ENCODE measurements around the gene ACTL6A. TPM values are rescaled to one million over a fixed set of nuclear protein-coding genes. Genes with fewer than 3 reads are reported as not detected.

Gene ACTL6A
- total RNA-seq, 1 experiment from 2014 or later = 113 TPM

DNA sequence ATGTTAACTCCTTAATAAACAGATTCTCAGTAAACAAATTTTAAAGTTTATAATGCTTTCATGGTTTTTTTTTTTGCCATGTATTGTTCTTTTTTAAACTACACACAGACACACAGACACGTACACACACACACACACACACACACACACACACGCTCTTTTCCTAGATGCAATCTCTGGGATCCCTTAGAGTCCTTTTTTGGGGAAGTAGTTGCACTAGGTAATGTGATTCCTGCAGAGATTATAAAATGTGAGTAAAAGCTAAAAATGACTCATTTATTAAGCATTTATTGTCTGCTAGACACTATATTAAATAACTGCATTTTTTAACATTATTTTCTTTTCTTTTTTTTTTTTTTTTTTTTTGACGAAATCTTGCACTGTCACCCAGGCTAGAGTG is 61.7 kb downstream of the ACTL6A start:
- Histone ChIP-seq H3K27me3 (ENCODE audit: insufficient read depth, low read depth) (no peaks in the 10 kb centered on the region), H3K27ac (no peak overlapping the region), H3K4me1 (replicated peaks; ENCODE audit: insufficient read depth) (no peaks in the 10 kb centered on the region), H3K4me2 (no peak overlapping the region), H4K20me1 (ENCODE audit: insufficient read depth) (no peaks in the 10 kb centered on the region; the same call in 1 of the 2 replicates), H3K9me3 (ENCODE audit: insufficient read depth, low read depth) (no peaks in the 10 kb centered on the region), H3K36me3 (ENCODE audit: low read depth) (peaks cover 35% of the 10 kb centered on the region), H3F3A (ENCODE audit: insufficient read depth, low read depth) (peaks cover 21% of the 10 kb centered on the region; the same call in 1 of the 2 replicates), H3K9me2 (ENCODE audit: insufficient read depth) (no peaks in the 10 kb centered on the region), H2AFZ (no peak overlapping the region), H3K4me3 (no peak overlapping the region), H3K79me2 (ENCODE audit: low read depth) (no peaks in the 10 kb centered on the region)
- TF ChIP-seq CTCF (conservative IDR thresholded peaks at IDR 0.05) (no peak), EZH2 (IDR thresholded peaks at IDR 0.05; ENCODE audit: low read depth) (no peak)
- DNase-seq = no peak
- no TSS peak for BruUV-seq (replicated peaks)
- POLR2A ChIA-PET (ENCODE audit: unreplicated experiment) = no interaction called here
- CTCF ChIA-PET = no interaction called here
- intact Hi-C loops (cut with micrococcal nuclease; ENCODE audit: unreplicated experiment) = no loop called here

- Histone ChIP-seq H3K9me3 (ENCODE audit: insufficient read depth, low read depth) (no peaks in the 10 kb centered on the region), H3K79me2 (ENCODE audit: low read depth) (no peaks in the 10 kb centered on the region), H3K27ac (no peak overlapping the region), H2AFZ (no peak overlapping the region), H3K4me1 (replicated peaks; ENCODE audit: insufficient read depth) (no peaks in the 10 kb centered on the region), H3K9me2 (ENCODE audit: insufficient read depth) (no peaks in the 10 kb centered on the region), H3K36me3 (ENCODE audit: low read depth) (no peaks in the 10 kb centered on the region), H3F3A (ENCODE audit: insufficient read depth, low read depth) (no peaks in the 10 kb centered on the region), H3K27me3 (ENCODE audit: insufficient read depth, low read depth) (no peaks in the 10 kb centered on the region), H4K20me1 (ENCODE audit: insufficient read depth) (no peaks in the 10 kb centered on the region), H3K4me2 (no peak overlapping the region), H3K4me3 (no peak overlapping the region)
- BruUV-seq (replicated peaks) = no TSS peak
- TF ChIP-seq EZH2 (IDR thresholded peaks at IDR 0.05; ENCODE audit: low read depth) (no peak), CTCF (conservative IDR thresholded peaks at IDR 0.05) (no peak)
- POLR2A ChIA-PET (ENCODE audit: unreplicated experiment) = interaction anchor here (0.7 kb wide), 1 partner anchor 28 kb away, joined by 8 read pairs; no protein-coding TSS in a partner anchor
- no peak for DNase-seq
- intact Hi-C loops (cut with micrococcal nuclease; ENCODE audit: unreplicated experiment) = no loop called here
- CTCF ChIA-PET = no interaction called here
Measured at GRCh38 chr3:179630753-179631451, 68.2 kb downstream of the ACTL6A start.

Other genes starting within 250 kb of the ACTL6A start
- gene ZNF639, start 239.9 kb upstream of the ACTL6A start, total RNA-seq (2021) = 39.3 and 40.3 TPM in 2 replicates
- 69.1 and 69.6 TPM in 2 replicates for gene MFN1, start 215.2 kb upstream of the ACTL6A start, total RNA-seq (2021)
- 18.0 and 19.4 TPM in 2 replicates for gene GNB4, start 111.5 kb upstream of the ACTL6A start, total RNA-seq (2021)
- gene MRPL47, start 41.7 kb downstream of the ACTL6A start, total RNA-seq (2021) = 51.3 and 56.1 TPM in 2 replicates
- gene NDUFB5, start 41.9 kb downstream of the ACTL6A start, total RNA-seq (2021) = 121 and 128 TPM in 2 replicates
- 24.7 and 24.8 TPM in 2 replicates for gene USP13, start 90.1 kb downstream of the ACTL6A start, total RNA-seq (2021)